Ishikawa (cell line): ENCODE data around the gene GEMIN5.
A peak's percentile ranks its signal among the peaks of the same experiment; 100 is the strongest.

Experiments used
- CEBPB ChIP-seq: IDR thresholded peaks from 2 replicates; pipeline ENCODE4 v1.6.1; 2012
- CREB1 ChIP-seq: IDR thresholded peaks from 2 replicates; pipeline ENCODE4 v1.6.1; 2012; ENCODE audit warnings: low read depth
- EGR1 ChIP-seq: IDR thresholded peaks from 2 replicates; pipeline ENCODE4 v1.6.1; 2012
- EP300 ChIP-seq: IDR thresholded peaks from 2 replicates; pipeline ENCODE4 v1.6.1; 2012; ENCODE audit warnings: borderline replicate concordance
- FOXM1 ChIP-seq: IDR thresholded peaks from 2 replicates; pipeline ENCODE4 v1.6.1; 2012; ENCODE audit warnings: low read depth, borderline replicate concordance
- MAX ChIP-seq: IDR thresholded peaks from 2 replicates; pipeline ENCODE4 v1.6.1; 2012
- RAD21 ChIP-seq: IDR thresholded peaks from 2 replicates; pipeline ENCODE4 v1.6.1; 2012; ENCODE audit warnings: low read depth
- TAF1 ChIP-seq: IDR thresholded peaks from 2 replicates; pipeline ENCODE4 v1.6.1; 2012; ENCODE audit warnings: low read depth, mild to moderate bottlenecking
- TCF12 ChIP-seq: IDR thresholded peaks from 2 replicates; pipeline ENCODE4 v1.6.1; 2012; ENCODE audit warnings: low read depth
- TEAD4 ChIP-seq: IDR thresholded peaks from 2 replicates; pipeline ENCODE4 v1.6.1; 2012
- YY1 ChIP-seq: IDR thresholded peaks from 2 replicates; pipeline ENCODE4 v1.6.1; 2012; ENCODE audit warnings: low read depth
- ZBTB7A ChIP-seq: IDR thresholded peaks from 2 replicates; pipeline ENCODE4 v1.6.1; 2012; ENCODE audit warnings: low read depth
- TF ChIP-seq, protein P1 (sequence below): IDR thresholded peaks from 2 replicates; pipeline ENCODE4 v1.6.1; 2012; ENCODE audit warnings: low read depth, mild to moderate bottlenecking

DNA sequence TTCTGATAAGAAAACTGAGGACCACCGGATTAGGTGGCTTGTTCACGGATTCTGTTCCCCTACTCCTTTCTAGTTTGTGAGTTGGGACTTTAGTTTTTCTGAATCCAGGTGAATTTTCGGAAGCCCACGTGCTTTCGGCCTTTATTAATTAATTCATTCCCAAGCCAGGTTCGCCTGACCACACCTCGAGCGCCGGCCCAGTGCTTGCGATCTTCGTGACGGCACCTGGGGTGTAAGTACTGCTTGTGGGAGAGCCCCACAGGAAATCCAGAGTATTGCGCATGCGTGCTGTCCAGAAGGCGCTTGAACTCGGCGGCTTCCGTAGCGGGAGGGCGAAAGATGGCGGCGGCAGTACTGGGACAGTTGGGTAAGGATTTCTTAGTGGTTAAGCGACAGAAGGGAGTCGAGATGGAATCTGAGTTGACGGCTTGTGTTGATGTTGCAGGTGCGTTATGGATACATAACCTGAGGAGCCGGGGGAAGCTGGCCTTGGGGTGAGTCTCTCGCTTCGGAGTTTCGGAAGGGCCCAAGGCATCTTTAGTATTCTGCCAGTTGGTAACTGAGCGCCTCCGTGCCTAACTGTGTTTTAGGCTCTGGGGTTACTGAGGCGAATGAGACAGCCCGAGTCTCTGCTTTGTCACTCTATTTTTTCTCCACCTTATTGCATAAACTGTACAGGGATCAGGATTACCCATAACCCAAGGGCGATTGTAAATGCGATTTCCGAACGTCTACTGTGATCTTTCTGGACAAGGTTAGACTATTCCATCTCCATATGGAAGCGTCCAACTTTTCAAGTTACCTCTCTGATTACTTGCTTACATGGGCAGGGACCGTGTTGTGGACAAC, 3.0 kb upstream of the GEMIN5 start, which contains the start of gene MRPL22:
- TF ChIP-seq TCF12 (peak; percentile 39; the same call in 1 of the 2 replicates), EGR1 (no peak), RAD21 (no peak), EP300 (no peak), MAX (peak; percentile 84), ZBTB7A (no peak), FOXM1 (no peak), YY1 (peak; percentile 97), TEAD4 (no peak), TAF1 (peak; percentile 96), CEBPB (0 out of 2 replicates have a peak, but pooled peaks have one; percentile 2), CREB1 (no peak)
- TF ChIP-seq, protein P1, sequence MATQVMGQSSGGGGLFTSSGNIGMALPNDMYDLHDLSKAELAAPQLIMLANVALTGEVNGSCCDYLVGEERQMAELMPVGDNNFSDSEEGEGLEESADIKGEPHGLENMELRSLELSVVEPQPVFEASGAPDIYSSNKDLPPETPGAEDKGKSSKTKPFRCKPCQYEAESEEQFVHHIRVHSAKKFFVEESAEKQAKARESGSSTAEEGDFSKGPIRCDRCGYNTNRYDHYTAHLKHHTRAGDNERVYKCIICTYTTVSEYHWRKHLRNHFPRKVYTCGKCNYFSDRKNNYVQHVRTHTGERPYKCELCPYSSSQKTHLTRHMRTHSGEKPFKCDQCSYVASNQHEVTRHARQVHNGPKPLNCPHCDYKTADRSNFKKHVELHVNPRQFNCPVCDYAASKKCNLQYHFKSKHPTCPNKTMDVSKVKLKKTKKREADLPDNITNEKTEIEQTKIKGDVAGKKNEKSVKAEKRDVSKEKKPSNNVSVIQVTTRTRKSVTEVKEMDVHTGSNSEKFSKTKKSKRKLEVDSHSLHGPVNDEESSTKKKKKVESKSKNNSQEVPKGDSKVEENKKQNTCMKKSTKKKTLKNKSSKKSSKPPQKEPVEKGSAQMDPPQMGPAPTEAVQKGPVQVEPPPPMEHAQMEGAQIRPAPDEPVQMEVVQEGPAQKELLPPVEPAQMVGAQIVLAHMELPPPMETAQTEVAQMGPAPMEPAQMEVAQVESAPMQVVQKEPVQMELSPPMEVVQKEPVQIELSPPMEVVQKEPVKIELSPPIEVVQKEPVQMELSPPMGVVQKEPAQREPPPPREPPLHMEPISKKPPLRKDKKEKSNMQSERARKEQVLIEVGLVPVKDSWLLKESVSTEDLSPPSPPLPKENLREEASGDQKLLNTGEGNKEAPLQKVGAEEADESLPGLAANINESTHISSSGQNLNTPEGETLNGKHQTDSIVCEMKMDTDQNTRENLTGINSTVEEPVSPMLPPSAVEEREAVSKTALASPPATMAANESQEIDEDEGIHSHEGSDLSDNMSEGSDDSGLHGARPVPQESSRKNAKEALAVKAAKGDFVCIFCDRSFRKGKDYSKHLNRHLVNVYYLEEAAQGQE, result no peak
